HG02938 (cell line): ENCODE measurements around the gene RBMS2.
"Not testable (repeated sequence)": the region's sequence is repeated elsewhere in the genome, so short reads cannot be mapped to it uniquely, and the experiment has no call there.

Source experiments
- ATAC-seq: cut with Tn5 transposase; IDR thresholded peaks from one replicate; pipeline ENCODE4 v1.9.1; 2021; ENCODE audit warnings: mild to moderate bottlenecking, moderate library complexity; ENCODE audit not compliant: unreplicated experiment

Gene RBMS2

DNA sequence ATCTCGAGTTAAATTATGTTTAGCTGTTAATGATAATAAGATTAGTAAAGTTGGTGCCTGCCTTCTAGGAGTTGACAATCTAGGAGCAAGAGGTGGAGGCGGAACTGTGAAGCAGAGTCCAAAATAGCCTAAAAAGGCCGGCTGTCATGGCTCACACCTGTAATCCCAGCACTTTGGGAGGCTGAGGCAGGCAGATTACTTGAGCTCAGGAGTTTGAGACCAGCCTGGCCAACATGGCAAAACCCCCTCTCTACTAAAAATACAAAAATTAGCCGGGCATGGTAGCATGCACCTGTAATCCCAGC is 7.7 kb upstream of the RBMS2 start:
- not testable (repeated sequence) for ATAC-seq

DNA sequence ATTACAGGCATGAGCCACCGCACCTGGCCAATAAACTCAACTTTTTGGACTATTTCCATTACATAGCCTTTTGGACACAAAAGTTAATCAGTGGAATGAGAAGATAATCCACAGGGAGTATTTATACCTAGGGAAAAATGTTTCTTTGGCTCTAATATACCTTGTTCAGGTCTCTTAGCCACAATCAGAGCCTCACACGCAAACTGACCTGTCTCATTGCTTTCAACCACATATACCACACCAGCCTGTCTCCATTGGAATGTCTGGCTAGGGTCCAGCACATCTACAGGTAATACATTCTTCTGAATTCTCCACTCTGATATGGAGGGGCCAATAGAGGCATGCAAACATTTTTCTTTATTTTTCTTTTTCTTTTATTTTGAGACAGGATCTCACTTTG is 3.8 kb upstream of the RBMS2 start:
- ATAC-seq, result no peak

DNA sequence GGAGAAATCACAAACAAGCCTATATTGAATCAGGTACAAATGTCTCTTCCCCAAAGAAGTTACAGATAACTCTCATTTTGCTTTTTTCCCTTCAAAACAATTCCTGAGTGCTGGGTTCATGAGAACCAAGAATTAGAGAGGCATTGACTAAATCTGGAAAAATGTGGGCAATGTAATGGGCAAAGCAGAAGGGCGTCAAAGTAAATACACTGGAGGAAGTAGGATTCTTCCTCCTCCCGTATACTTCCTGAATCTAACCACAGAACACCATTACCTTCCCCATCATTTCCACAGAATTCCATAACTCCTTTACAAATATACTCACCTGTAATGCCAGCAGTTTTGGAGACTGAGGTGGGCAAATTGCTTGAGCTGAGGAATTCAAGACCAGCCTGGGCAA is 3.0 kb upstream of the RBMS2 start:
- ATAC-seq, result no peak

DNA sequence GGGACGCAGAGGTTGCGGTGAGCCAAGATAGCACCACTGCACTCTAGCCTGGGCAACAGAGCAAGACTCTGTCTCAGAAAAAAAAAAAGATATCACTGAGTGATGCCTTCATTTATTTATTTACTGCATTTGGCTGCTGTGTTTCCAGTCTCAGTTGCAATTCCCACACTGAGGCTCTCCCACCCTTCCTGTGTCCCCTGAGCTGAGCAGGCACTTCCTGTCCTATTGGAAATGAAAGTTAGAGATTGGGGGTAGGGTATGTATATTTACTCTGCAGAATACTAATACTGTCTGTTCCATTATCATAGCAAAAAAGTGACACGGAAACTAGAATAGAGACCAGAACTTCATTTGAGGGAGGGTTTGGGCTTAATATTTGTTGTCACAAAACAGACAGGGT is 1.6 kb upstream of the RBMS2 start:
- ATAC-seq, result no peak

DNA sequence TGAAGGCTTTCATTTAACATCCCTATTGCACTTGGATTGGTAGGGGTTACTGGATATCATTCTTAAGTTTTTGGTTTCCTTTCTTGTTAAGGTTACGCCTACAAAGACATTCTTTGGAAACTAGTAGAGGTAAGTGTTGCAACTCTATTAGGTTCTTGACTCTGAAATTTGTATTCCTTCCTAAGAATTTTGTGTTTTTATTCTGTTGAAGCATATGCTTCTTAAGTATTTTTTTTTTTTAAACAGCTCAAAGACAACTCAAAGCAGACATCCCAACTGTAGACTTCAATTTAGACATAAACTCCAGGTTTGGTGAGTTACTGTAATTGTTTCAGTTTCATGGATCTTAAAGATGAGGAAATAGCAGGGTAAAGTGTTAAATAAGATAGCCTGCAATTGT is 1.1 kb upstream of the RBMS2 start:
- no peak for ATAC-seq

DNA sequence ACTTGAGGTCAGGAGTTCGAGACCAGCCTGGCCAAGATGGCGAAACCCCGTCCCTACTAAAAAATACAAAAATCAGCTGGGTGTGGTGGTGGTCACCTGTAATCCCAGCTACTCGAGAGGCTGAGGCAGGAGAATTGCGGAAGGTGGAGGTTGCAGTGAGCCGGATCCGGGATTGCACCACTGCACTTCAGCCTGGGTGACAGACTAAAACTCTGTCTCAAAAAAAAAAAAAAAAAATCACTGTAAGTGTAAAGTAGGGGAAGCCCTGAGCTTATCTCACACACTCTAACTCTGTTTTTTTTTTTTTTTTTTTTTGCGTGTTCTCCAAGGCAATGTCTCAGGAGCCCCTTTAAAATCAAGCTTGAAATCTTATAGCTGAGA is 421 bp upstream of the RBMS2 start:
- no peak for ATAC-seq

DNA sequence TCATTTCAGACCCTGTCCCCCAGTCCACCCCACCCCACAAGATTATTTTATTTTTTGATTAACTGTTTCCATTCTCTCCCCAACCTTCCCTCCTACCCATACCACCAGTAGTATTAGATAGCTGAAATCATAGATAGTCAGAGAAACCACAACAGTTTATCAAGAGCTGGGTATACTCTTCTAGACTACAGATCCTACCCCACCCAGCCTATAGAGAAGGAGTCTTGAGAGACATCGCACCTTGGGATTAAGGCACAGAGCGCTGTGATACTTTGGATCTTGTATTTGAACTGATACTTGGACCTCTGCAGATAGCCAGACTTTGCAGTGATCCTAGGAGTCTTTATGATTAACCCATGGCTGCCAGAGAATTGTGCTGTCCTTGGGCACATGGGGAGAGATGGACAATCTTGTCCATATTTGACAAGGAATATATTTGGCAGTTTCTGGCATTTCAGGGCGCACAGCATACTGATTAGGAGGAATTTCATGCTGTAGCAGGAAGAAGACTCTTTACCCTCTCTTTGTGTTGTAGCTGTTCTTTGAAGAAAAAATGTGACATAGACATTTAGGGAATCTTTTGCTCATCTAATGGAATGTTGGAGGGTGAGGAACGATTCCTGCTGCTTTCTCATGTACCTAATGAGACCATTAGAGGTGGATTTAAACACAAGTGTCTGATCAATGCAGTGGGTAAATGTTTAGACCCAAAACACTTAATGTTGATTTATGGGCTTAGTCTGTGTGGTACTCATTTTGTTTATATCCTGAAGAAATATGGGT is 982 bp downstream of the RBMS2 start:
- ATAC-seq, result no peak

DNA sequence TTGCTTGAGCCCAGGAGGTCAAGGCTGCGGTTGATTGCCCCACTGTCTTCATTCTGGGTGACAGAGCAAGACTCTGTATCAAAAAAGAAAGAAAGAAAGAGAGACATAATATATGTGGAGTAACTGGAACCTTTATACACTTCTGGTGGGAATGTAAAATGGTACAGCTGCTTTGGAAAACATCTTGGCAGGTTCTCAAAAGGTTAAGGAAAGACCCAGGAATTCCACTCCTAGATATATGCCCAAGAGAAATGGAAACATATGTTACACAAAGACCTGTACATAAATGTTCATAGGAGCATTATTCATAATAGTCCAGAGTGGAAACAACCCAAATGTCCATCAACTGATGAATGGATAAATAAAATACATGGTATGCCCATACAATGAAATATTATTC is 7.2 kb downstream of the RBMS2 start:
- ATAC-seq, result no peak

DNA sequence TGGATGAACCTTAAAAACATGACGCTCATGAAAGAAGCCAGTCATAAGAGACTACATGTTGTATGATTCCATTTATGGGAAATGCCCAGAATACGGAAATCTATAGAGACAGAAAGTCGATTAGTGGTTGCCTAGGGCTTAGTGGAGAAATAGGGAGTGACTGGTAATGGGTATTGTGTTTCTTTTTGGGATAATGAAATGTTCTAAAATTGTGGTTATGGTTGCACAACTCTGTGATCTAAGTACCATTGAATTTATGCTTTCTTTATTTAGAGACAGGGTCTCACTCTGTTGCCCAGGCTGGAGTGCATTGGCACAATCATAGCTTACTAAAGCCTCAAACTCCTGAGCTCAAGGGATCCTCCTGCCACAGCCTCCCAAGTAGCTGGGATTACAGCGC is 8.0 kb downstream of the RBMS2 start:
- ATAC-seq, result no peak

DNA sequence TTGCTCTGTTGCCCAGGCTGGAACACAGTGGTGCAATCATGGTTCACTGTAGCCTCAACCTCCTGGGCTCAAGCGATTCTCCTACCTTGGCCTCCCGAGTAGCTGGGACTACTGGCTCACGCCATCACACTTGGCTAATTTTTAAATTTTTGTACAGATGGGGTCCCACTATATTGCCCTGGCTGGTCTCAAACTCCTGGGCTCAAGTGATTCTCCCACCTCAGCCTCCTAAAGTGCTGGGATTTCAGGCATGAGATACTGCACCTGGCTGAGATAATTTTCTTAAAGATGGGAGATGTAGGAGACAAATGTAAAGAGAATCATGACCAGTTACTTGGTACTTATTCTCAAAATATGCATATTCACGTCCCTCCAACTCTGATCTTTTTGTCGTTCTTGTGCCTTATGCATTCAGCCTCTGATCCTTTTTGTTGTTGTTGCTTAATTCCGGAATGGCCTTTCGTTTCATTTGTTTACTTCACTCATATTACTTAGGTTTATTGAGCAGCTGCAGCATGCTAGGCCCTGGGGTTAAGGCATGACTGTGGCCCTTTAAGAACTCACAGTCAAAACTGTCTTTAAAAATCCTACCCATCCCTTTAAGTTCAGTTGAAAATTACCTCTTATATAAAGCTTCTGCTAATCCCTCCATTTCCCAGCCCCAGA is 8.9 kb downstream of the RBMS2 start:
- ATAC-seq, result no peak

DNA sequence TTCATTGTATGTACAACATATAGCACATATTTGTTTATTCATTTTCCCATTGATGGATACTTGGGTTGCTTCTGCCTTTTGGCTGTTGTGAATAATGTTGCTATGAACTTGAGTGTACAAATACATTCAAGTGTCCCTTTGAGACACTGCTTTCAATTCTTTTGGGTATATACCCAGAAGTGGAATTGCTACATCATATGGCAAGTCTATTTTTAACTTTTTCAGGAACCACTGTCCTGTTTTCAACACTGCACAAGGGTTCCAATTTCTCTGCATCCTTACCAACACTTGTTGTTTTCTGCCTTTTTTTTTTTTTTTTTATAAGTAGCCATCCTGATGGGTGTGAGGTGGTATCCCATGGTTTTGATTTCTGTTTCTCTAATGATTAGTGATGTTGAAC is 15.9 kb downstream of the RBMS2 start:
- no peak for ATAC-seq

DNA sequence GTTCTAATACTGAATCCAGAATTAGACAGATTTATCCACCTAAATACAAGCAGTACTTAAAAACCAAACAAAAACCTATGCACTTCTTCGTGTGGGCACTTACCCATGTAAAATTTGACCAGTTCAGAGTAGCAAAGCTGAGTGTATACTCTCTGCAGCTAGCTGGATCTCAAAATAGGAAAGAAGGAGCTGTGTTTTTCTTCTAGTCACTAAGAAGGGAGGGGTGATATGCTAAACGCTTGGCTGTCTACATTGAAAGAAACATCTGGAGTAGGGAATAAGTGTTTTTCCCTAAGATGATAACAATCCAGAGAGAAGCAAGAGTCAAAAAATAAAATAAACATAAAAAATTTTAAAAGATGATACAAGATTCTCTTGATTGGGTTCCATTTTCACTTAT is 20.0 kb downstream of the RBMS2 start:
- ATAC-seq, result no peak

DNA sequence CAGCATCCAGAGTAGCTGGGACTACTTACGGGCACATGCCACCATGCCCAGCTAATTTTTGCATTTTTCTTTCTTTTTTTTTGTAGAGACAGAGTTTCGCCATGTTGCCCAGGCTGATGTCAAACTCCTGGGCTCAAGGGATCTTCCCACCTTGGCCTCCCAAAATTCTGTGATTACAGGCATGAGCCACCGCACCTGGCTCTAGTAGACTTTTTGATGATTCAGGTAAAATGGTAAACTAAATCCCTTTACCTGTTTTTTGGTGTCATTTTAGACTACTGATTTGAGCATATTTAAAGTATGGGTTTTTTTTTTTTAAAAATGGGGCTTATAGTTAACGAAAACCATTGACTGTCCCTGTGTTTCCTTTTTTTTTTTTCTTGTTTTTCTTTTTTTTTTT is 20.5 kb downstream of the RBMS2 start:
- no peak for ATAC-seq

DNA sequence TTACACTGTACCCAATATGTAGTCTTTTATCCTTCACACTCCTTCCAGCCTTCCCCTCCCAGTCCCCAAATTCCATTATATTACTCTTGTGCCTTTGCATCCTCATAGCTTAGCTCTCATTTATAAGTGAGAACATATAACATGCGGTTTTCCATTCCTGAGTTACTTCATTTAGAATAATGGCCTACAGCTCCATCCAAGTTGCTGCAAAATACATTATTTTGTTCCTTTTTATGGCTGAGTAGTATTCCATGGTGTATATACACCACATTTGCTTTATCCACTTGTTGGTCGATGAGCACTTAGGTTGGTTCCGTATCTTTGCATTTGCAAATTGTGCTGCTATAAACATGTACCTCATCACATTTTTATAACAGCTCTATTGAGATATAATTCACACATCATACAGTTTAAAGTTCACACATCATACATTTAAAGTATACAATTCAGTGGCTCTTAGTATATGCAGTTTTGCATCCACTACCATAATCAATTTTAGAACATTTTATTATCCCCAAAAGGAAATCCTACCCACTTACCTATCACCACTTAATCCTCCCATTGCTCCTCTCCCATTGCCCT is 23.5 kb downstream of the RBMS2 start:
- no peak for ATAC-seq

DNA sequence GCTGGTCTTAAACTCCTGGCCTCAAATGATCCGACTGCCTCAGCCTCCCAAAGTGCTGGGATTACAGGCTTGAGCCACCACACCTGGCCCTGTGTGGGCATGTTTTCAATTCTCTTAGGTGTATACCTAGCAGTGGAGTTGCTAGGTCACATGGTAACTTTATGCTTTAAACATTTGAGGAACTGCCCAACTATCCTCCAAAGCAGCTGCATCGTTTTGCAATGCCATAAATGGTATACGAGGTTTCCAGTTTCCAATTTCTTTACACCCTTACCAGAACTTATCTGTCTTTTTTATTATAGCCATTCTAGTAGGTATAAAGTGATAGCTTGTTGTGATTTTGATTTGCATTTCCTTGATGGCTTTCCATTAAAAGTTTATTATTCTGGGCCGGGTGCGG is 25.1 kb downstream of the RBMS2 start:
- no peak for ATAC-seq

DNA sequence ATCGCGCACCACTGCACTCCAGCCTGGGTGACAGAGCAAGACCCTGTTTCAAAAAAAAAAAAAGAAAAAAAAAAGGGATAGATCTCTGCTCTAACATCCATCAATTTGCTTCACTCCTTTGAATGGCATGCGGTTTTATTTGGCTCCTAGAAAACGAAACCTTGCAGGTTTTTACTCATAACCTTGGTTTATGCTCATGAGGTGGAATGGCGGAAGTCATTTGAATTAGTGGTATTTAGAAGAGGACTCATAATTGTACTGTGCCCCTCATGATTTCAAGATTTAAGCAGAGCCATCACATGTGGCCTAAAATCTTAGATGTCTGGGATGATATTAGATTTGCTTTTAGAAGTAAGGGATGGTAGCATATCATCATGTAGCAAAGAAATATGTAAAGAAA is 29.4 kb downstream of the RBMS2 start:
- ATAC-seq, result no peak

DNA sequence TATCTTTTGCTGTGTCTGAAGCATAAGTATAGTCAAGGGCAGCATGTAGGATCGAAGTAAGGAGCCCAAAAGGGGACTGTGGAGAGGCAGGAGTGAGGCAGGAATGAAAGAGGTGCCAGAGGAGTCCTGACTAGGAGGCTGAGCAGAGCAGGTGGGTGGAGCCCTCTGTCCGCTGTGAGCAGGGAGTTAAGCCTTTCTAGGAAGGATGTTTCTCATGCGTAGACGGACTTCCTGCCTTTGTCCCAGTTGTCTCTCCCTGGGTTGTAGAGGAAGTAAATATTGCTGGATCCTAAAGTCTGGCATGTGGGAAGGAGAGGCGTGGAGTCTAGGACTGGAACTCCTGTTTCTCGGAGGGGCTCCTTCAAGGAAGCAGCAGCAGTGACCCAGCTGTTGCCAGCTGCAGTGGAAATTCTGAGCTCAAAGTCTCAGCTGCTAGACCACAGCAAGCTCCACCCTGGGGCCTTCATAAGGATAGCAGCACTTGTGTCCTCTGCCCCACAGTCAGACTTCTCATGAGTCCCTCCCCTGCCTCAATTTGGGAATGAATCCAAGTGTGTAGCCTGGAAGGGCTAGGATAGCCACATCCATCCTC is 44.0 kb downstream of the RBMS2 start:
- ATAC-seq, result no peak

DNA sequence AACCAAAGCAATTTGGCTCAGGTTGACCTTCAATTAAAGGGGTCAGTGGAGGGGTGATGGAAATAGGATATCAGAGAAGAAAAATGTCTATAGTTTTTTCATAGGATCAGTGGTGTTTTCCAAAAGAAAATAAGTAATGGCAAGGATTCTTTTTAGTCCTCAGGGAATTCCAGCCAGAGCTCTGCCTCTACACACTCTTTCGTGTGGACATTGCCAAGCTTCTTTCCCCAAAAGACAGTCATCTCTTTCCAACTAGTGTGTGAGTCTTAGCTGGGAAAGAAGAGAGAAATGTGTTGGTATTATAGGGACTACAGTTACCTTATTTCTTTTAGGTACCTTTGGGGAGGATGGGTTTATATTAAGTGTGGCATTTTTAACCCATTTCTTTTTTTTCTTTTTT is 46.5 kb downstream of the RBMS2 start:
- no peak for ATAC-seq

DNA sequence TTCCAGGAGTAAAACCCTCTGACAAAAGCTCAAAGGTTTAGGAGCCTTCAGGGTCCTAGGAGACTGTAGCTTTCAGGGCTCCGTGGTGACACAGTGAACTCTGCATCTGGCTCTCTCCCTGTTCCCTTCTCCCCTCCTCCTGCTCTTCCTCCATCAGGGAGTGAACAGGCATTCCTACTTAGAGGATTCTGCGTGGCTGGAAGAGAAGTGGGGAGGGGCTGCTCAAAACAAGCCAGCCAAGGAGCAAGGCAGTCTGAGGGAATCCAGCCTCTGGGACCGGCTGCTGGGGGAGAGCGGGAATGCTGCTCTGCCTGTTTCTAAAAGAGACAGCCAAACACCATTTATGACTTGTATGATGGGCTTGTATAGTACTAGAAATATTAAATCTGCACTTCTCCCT is 49.5 kb downstream of the RBMS2 start:
- ATAC-seq, result no peak

DNA sequence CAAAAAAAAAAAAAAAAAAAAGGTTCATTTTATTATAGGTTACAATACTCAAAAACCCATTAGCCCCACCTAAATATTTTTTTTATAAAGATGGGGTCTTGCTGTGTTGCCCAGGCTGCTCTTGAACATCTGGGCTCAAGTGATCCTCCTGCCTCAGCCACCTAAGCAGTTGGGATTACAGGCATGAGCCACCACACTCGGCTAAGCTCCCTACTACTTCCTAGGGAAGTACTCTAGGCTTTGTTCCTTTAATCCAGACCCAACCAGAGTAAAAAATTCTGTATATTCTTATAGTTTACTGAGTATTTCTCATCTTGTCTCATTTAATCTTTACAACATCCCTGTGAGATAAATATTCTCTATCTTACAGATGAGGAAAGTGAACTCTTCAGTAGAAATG is 50.7 kb downstream of the RBMS2 start:
- no peak for ATAC-seq

DNA sequence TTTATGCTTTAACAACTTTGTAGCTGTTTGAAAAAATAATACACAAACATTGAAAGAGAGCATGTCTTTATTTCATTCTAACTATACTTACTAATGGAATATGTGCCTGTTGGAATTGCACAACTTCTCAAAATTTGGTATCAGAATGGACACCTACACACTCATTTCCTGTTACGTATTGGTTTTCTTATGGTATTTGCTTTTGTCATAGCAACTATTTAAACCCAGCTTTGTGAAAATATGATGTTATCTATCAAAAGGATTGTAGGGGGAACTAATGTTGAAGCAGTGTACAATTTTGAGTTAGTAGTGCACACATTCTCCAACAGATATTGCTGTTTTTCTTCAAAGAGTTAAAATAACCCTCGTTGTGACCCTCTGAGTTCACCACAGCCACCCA is 52.6 kb downstream of the RBMS2 start:
- ATAC-seq, result no peak

DNA sequence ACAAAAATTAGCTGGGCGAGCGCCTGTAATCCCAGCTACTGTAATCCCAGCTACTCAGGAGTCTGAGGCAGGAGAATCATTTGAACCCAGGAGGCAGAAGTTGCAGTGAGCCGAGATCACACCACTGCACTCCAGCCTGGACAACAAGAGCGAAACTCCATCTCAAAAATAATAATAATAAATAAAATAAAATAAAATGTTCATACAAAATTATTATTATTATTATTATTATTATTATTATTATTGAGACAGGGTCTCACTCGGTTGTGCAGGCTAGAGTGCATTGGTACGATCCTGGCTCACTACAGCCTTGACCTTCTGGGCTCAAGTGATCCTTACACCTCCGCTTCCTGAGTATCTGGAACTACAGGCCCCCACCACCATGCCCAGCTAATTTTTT is 55.6 kb downstream of the RBMS2 start:
- ATAC-seq, result not testable (repeated sequence)
